A673 (cell line): ENCODE measurements around the gene MRPS14. TPM values are rescaled to one million over a fixed set of nuclear protein-coding genes. Genes with fewer than 3 reads are reported as not detected.
A peak's percentile ranks its signal among the peaks of the same experiment; 100 is the strongest.
"Not testable (repeated sequence)": the region's sequence is repeated elsewhere in the genome, so short reads cannot be mapped to it uniquely, and the experiment has no call there.

Experiments used
- BruUV-seq: library from RNA; stranded (reverse); fragments of 400-500 nt; replicated peaks from 2 replicates; lab custom pipeline; 2021; lab: Mats Ljungman, UMichigan
- CTCF ChIA-PET: fragments of 300-600 bp; sonication (Branson Sonifier 250); formaldehyde crosslinking; loops from one replicate; lab custom pipeline; 2022; ENCODE audit warnings: antibody characterized with exemption; lab: Charles Lee
- POLR2A ChIA-PET: fragments of 300-600 bp; sonication (Branson Sonifier 250); formaldehyde crosslinking; loops from one replicate; lab custom pipeline; 2022; ENCODE audit warnings: antibody characterized with exemption; ENCODE audit not compliant: low non-redundant PET; lab: Charles Lee
- DNase-seq: peaks from one replicate; pipeline ENCODE4 v3.0.0-alpha.2; 2015; ENCODE audit warnings: low spot score
- H3K27ac ChIP-seq: fragments of 200-600 bp; sonication (generic); 2 replicates; pipeline ENCODE4 v1.5.1; 2016; ENCODE audit warnings: mixed run types, low read depth, mild to moderate bottlenecking, mixed read lengths, antibody characterized with exemption, low read length; ENCODE audit not compliant: poor library complexity, severe bottlenecking
- H3K27me3 ChIP-seq: fragments of 200-600 bp; sonication (generic); replicated peaks from 2 replicates; pipeline ENCODE4 v1.6.1; 2017; ENCODE audit warnings: mixed run types, low read depth, mild to moderate bottlenecking, mixed read lengths, antibody characterized with exemption, low read length; ENCODE audit not compliant: insufficient read depth, poor library complexity
- H3K36me3 ChIP-seq: fragments of 200-600 bp; sonication (generic); 2 replicates; pipeline ENCODE4 v1.6.1; 2016; ENCODE audit warnings: mixed run types, mild to moderate bottlenecking, mixed read lengths, antibody characterized with exemption, low read length; ENCODE audit not compliant: insufficient read depth, poor library complexity, severe bottlenecking
- H3K4me1 ChIP-seq: fragments of 200-600 bp; sonication (generic); 2 replicates; pipeline ENCODE4 v1.6.1; 2017; ENCODE audit warnings: mixed run types, mild to moderate bottlenecking, mixed read lengths, antibody characterized with exemption, low read length; ENCODE audit not compliant: insufficient read depth, poor library complexity, severe bottlenecking
- H3K4me3 ChIP-seq: fragments of 200-600 bp; sonication (generic); 2 replicates; pipeline ENCODE4 v1.5.1; 2016; ENCODE audit warnings: low read depth, mixed run types, mild to moderate bottlenecking, mixed read lengths, low read length; ENCODE audit not compliant: poor library complexity, severe bottlenecking
- H3K9me3 ChIP-seq: fragments of 200-600 bp; sonication (generic); 2 replicates; pipeline ENCODE4 v1.6.1; 2016; ENCODE audit warnings: mixed run types, low read depth, mild to moderate bottlenecking, mixed read lengths, antibody characterized with exemption, low read length; ENCODE audit not compliant: poor library complexity, severe bottlenecking
- EZH2 ChIP-seq: fragments of 200-600 bp; sonication (generic); IDR thresholded peaks from 2 replicates; pipeline ENCODE4 v1.6.1; 2017; ENCODE audit warnings: borderline replicate concordance, low read depth, mild to moderate bottlenecking, mixed read lengths, antibody characterized with exemption, low read length; ENCODE audit not compliant: poor library complexity, severe bottlenecking
- intact Hi-C: fragments of 100-400 bp; cut with micrococcal nuclease; formaldehyde crosslinking; loops from one replicate; pipeline ENCODE4 v1.10.0; 2022; ENCODE audit not compliant: unreplicated experiment
- total RNA-seq: library from RNA; stranded (reverse); gene quantifications from 2 replicates; pipeline ENCODE4 v1.2.3, GENCODE V29; 2021
- TF ChIP-seq, protein P1 (sequence below): fragments of 300-800, 200-600 bp; sonication (generic); conservative IDR thresholded peaks from 2 replicates; pipeline ENCODE4 v1.5.1; 2017; ENCODE audit warnings: low read depth, mild to moderate bottlenecking, antibody characterized with exemption, low read length, moderate library complexity, mixed read lengths

MRPS14 gene
- total RNA-seq, 1 experiment from 2014 or later, result 40.1 TPM

DNA sequence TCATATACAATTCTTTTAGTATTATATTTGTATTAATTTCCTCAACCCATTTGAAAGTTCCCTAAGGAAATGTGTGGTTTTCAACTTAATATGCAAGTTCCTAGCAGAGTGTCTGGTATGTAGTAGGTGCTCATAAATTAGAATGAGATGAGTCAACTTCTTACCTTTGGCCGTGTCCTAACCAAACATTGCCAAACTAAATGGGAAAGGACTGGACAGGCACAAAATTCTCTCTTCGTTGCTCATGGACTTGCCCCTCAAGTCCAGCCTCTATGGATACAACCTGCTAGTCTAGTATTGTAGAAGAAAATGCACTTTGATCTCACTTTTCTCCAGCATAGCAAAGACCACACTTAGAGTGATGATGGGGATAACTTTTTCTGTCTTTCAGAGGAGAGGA is 11.6 kb upstream of the MRPS14 start:
- intact Hi-C loops, result no loop called here
- H3K36me3 ChIP-seq, result no peaks in the 10 kb centered on the region
- no peak for TF ChIP-seq EZH2
- TF ChIP-seq, protein P1, sequence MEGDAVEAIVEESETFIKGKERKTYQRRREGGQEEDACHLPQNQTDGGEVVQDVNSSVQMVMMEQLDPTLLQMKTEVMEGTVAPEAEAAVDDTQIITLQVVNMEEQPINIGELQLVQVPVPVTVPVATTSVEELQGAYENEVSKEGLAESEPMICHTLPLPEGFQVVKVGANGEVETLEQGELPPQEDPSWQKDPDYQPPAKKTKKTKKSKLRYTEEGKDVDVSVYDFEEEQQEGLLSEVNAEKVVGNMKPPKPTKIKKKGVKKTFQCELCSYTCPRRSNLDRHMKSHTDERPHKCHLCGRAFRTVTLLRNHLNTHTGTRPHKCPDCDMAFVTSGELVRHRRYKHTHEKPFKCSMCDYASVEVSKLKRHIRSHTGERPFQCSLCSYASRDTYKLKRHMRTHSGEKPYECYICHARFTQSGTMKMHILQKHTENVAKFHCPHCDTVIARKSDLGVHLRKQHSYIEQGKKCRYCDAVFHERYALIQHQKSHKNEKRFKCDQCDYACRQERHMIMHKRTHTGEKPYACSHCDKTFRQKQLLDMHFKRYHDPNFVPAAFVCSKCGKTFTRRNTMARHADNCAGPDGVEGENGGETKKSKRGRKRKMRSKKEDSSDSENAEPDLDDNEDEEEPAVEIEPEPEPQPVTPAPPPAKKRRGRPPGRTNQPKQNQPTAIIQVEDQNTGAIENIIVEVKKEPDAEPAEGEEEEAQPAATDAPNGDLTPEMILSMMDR, result no peak
- no peak overlapping the region for H3K27ac ChIP-seq
- ChIA-PET CTCF (no interaction called here), POLR2A (no interaction called here)
- BruUV-seq, result no TSS peak
- H3K4me1 ChIP-seq, result no peaks in the 10 kb centered on the region
- H3K27me3 ChIP-seq, result no peaks in the 10 kb centered on the region
- H3K4me3 ChIP-seq, result no peak overlapping the region
- DNase-seq, result no peak
- no peaks in the 10 kb centered on the region for H3K9me3 ChIP-seq

DNA sequence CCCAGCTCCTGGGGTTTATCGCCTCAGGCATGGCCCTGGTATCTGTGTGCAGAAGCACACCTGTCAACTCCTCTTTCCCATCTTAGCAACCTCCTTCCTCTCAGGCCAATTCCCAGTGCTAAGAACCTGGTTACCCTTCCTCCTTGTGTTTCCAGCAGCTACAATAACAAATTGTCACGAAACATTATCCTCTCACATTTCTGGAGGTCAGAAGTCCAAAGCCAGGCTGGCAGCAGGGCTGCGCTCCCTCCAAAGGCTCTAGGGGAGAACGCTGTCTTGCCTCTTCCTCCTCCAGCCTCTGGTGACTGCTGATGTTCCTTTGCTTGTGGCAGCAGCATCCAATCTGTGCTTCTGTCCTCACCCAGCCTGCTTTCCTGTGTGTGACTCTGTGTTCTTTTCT is 10.7 kb upstream of the MRPS14 start:
- Histone ChIP-seq H3K4me3 (no peak overlapping the region), H3K27ac (no peak overlapping the region), H3K27me3 (no peaks in the 10 kb centered on the region), H3K9me3 (no peaks in the 10 kb centered on the region), H3K4me1 (no peaks in the 10 kb centered on the region), H3K36me3 (no peaks in the 10 kb centered on the region)
- POLR2A ChIA-PET, result no interaction called here
- BruUV-seq, result no TSS peak
- CTCF ChIA-PET, result no interaction called here
- TF ChIP-seq, protein P1, result no peak
- no peak for TF ChIP-seq EZH2
- intact Hi-C loops, result no loop called here
- no peak for DNase-seq

DNA sequence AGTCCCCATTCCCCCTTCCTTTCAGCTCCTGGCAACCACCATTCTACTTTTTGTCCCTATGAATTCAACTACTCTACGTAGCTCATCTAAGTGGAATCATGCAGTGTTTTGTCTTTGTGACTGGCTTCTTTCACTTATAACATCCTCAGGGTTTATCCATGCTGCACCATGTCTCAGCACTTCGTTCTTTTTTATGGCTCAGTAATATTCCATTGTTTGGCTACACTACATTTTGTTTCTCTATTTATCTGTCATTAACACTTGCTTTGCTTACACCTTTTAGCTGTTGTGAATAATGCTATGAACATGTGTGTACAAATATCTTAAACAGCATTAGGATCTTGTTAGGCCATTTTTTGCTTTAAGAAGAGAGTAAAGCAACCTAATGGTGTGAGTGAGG is 1.5 kb upstream of the MRPS14 start:
- no peak overlapping the region for H3K4me3 ChIP-seq
- ChIA-PET CTCF (no interaction called here), POLR2A (no interaction called here)
- no peaks in the 10 kb centered on the region for H3K4me1 ChIP-seq
- TF ChIP-seq, protein P1, result no peak
- TF ChIP-seq EZH2, result no peak
- DNase-seq, result no peak
- no peaks in the 10 kb centered on the region for H3K27me3 ChIP-seq
- H3K27ac ChIP-seq, result no peak overlapping the region
- intact Hi-C loops, result loop anchor here (5.0 kb wide), 1 partner anchor 123 kb away; no protein-coding TSS in a partner anchor
- H3K36me3 ChIP-seq, result no peaks in the 10 kb centered on the region
- H3K9me3 ChIP-seq, result no peaks in the 10 kb centered on the region
- BruUV-seq, result no TSS peak

DNA sequence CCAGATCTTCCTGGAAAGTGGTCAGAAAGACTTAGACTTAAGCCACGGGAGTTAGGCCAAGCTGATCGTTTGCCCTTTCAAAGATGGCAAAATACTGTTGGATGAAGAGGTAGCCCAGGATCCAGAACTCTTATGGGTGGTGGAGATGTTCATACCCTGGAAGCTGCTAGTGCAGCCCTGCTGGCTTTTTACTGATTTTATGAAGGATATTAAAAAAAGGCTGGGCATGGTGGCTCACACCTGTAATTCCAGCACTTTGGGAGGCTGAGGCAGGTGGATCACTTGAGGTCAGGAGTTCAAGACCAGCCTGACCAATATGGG is 657 bp upstream of the MRPS14 start:
- peak overlapping the region; percentile 85 for H3K27ac ChIP-seq
- ChIA-PET POLR2A (interaction anchor here (0.6 kb wide), 1 partner anchor 133 kb away, joined by 15 read pairs; no protein-coding TSS in a partner anchor), CTCF (interaction anchor here (1.2 kb wide), 1 partner anchor 101 kb away, joined by 5 read pairs; no protein-coding TSS in a partner anchor)
- H3K36me3 ChIP-seq, H3K27me3 ChIP-seq, intact Hi-C loops, DNase-seq, H3K9me3 ChIP-seq, H3K4me1 ChIP-seq: not testable (repeated sequence)
- H3K4me3 ChIP-seq, result peak overlapping the region; percentile 96
- TSS peak; percentile 91 for BruUV-seq
